GM18873 (cell line): ENCODE data around the gene TMED4.
"Not testable (repeated sequence)": the region's sequence is repeated elsewhere in the genome, so short reads cannot be mapped to it uniquely, and the experiment has no call there.

Experiments
- ATAC-seq: cut with Tn5 transposase; IDR thresholded peaks from one replicate; pipeline ENCODE4 v1.9.1; 2021; ENCODE audit warnings: mild to moderate bottlenecking, moderate library complexity, moderate number of reproducible peaks; ENCODE audit not compliant: unreplicated experiment, low FRiP score

Gene TMED4

DNA sequence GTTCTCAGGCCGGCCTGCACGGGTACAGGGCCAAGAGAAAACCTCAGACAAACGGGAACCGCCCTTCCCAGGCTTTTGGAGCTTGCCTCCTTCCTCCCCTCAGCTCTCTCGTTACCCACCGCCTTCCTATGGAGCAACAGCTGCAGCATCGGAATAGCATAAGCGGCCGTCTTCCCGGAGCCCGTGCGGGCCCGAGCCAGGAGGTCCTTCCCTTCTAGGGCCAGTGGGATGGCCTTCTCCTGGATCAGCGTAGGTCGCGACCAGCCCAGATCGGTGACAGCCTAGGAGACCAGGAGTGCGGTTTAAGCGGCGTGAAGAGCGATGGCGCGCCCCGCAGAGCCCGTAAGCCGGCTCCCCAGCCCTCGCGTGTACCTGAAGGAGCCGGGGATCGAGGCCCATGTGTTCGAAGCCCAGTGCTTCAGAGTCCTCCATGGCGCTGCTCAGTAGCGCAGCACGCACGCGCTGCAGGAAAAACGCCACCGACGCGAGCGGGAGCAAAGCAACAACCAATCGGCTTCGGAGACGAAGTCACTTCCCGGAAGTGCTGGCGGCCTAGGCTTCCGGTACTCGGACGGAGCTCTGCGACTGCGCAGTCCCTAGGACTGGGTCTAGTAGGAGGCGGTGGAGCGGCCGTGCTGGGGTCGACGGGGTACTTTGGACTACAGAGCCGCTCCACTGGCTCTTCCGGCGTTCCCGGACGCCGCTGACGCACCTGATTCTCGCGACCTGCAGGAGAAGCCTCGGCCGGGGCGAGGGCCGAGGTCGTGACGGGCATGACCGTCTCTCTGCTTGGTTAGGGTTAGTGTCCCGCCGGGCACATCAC, 8.4 kb downstream of the TMED4 start, which contains the start of gene DDX56:
Gene DDX56 (minus strand): TSS at position 445 of the 823 bp plus-strand sequence. CDS start 13 bp downstream, at position 432.
- peak; percentile 75 for ATAC-seq

DNA sequence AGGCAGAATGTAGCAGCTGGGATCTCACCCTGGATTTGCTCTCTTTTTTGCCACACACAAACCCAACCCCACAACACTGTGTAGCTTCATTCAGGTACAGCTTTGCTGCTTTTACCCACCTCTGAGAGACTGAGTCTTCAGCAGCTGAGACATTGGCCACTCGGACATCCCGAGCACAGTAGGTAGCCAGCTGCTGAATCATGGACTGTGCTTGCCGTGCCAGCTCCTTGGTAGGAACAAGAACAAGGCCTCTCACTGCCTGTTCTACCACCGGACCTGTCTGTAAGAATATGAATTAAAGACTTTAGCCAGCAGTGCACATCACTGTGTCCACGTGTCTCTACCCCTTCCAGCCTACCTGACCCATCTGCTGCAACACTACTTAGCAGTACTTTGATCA, 9.3 kb downstream of the TMED4 start:
- ATAC-seq, result no peak

DNA sequence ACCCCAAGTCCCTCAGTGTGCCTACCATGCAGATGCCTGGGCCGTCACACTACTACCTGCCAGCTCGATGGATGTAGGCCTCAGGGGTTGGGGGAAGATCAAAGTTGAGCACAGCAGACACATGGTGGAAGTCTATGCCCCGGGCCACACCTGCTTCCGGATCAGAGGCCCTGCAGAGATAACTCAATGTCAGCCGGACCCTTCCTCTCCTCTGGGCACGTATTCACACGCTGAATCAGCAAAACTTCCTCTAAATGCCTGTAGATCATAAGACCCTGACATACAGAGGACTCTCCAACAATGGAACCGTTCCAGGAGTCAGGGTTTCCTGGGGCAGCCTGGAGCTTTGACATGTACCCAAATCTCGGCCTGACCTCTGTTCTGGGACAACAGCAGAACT, 12.1 kb downstream of the TMED4 start:
- ATAC-seq, result no peak

DNA sequence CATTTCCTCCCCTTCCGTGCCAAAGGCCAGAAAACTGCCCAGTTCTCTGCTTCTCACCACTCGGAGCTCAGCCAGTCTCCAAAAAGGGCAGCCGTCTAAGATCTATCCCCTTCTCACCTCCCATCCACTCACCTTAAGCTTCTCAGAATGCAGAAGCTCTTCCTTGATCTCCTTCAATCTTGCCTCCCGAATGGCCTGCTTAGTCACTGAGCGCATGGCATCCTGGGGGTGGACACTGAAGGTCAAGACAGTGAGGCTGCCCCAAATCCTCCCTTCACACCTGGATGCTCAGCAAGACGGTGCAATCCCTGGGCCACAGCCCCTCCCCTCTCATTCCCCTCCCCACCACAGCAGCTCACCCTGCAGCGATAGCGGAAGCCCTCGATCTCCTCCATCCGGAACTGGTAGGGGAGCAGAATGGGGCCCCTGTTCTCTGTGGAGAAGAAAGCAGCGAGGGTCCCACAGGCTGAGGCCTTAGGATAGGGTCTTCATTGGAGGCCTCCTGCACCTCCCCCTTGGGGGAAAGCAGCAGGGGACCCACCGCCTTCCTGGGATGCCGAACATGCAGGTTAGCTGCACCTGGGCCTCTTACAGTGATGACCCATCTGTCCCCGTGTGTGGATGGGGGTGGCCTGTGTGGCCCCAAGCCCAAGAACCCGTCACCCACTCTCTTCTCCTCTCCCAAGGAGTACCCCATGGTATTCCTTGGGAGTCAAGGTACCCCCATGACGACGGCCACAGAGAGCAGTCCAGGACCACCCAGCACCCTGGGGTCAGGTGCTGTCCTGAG, 13.1 kb downstream of the TMED4 start:
- no peak for ATAC-seq

DNA sequence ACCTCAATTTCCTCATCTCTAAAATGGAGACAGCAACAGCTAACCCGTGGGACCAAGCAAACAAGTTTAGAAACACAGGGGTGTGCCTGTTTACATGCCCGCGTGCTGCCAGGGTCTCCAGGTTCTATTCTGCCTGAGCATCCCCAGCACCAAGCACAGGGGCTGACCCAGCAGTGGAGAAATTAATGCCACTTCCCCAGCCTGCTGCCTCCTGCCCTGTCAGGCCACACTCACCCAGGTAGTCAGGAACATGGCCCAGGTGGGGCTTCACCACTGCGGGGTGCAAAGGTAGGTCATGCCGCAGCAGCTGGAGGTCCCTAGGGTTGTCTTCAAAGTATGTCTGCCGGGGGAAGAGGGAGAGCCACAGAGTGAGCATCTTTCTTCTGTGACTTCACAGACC, 14.1 kb downstream of the TMED4 start:
- no peak for ATAC-seq

DNA sequence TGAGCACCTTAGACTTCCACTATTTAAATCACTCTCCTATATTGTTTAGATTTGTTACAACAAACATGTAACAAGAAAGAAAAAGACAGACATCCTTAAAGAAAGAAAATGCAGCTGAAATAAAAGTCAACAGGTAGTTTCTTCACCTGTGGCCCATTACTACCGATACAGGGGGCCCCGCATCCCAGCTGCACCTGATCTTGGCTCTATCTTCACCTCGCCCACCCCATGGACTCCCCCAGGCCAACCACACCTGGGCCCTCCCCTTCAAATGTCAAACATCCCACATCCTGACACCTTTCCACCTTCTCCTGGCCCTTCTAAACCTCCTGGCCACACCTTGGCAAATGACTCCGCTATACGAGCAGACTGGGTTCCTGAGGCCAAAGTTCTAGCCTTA, 15.4 kb downstream of the TMED4 start:
- no peak for ATAC-seq

DNA sequence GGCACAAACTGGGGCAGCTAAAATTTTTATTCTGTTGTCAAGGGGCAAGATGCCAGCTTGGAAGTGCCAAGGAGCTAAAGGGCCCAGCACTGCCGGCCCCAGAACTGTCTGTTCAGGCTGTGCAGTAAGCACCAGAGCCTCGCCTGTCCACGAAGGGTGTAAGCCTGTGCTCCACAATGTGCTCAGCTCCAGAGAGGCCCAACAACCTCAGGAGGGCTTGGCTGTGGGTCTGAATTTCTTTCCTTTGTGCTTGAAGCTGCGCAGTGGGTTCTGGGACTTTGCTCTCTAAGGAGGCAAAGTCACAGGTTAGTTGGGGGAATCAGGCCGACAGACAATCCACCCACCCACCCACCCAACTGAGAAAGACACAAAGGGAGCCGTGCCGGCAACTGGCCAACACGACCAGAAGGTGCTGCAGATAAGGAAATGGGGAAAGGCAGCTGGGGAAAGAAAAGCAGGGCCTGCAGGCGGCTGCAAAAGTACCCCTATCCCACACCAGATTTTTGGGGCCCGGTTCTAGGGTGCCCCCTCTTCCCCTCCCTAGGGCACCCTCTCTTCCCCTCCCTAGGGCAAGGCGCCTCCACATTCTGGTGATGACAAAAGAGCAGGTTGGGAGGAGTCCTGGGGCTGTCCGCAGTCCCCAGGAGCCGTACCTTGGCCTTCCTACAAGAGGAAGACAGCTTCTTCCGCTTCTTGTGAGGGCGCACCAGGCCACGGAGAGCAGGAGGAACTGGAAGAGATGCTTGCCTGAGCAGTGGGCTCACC, 16.1 kb downstream of the TMED4 start:
- no peak for ATAC-seq

DNA sequence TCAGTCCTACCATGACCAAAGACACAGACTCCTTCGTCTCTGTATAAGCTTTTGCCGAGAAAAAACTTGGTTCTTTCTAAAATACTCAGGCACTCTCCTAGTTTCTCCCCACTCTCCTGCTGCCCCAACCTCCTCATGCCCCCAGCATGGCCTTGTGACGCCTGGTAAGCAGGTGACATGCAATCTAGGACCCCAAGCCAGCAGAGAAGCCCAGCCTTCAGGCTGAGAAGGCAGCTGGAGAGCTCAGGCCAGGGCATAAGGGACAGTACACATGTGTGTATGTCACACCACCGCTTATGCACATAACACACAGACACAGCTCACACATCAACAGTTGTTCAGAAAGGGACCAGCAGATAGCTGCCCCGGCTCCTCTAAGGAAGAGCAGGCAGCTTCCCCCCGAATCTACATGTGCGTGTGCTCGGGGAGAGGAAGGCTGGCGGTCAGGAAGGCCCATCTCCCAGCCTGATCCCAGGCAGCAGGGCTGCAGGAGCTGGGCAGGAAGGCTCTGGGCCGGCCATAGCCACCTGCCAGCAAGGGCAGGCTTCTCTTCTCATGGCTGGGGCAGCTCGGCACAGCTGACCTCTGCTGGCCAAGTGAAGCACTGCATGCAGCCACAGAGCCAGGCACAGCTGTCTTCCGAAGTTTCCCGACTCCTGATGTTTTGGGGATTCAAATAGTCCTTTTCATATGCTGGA, 16.8 kb downstream of the TMED4 start:
- no peak for ATAC-seq

DNA sequence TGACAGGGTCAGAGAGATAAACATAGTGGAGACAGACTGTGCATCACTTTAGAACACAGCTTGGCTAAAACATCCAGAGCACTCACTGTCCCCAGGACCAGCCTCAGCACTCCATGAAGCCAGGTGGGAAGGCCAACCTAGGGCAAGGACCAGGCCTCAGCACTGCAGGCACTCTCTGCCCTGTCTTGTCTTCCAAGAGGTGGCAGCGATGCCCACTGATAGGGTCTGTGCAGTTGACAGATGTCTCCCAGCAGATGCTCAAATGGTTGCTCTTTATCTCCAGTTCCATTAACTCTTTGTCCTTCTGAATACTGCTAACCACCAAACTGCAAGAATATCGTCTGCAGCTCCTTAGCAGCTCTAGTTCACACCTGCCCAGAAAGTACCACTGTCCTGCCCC, 17.4 kb downstream of the TMED4 start:
- ATAC-seq, result no peak

DNA sequence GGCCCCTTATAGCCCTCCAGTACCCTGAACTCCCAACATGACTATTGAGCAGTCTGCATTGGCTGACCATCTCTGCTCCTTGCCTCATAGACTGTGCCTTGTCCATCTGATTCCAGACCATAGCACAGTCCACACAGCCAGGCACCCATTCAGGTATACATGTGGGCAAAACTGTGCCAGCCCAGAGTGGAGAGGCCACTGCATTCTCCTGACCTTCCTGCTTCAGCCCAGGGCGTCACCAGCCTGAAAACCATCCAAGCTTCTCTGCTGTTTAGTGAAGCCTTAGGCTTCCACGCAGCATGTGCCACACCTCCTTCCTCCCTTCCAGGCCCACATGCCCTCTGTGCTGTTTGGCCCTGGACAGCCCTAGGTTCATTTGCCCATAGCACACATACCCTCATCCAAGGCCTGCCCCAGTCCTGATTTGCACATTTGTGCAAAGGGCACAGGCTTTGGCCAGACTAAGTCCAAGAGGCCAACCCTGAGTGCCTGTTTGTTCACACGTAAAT, 18.8 kb downstream of the TMED4 start:
- no peak for ATAC-seq

DNA sequence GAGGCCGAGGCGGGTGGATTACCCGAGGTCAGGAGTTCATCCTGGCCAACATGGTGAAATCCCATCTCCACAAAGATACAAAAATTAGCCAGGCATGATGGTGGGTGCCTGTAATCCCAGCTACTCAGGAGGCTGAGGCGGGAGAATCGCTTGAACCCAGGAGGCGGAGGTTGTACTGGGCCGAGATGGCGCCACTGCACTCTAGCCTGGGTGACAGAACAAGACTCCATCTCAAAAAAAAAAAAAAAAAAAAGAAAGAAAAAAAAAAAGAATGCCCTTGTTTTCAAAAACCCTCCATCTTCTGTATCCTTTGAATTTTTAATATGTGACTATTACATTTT, 19.4 kb downstream of the TMED4 start:
- ATAC-seq, result not testable (repeated sequence)

DNA sequence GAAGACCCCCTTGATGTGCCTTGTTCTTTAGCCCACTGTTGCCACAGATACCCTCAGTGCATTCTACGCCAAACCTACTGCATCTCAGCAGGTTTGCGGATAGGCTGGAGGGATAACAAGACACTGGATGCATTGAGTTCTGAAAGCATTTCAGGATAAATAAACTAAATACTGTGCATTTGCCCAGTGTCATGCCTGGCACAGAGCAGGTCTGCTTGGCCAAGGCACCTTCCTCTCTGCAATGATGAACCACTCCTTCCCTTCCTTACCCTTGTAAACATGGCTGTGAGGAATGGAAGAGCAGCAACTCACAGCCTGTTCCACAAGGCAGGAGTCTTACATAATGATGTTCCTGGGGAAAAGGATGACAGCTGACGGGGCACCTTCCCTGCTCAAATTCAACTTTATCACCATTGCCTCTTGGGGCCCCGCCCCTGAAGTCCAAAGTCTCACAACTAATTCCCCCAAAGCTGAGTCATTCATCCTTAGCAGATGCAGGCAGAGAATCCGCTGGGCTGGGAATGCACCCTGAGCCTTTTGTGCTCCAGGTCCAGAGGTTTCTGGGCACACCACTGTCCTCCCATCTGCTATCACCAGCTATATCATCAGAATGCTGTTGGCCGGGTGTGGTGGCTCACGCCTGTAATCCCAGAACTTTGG, 19.9 kb downstream of the TMED4 start:
- ATAC-seq, result no peak

DNA sequence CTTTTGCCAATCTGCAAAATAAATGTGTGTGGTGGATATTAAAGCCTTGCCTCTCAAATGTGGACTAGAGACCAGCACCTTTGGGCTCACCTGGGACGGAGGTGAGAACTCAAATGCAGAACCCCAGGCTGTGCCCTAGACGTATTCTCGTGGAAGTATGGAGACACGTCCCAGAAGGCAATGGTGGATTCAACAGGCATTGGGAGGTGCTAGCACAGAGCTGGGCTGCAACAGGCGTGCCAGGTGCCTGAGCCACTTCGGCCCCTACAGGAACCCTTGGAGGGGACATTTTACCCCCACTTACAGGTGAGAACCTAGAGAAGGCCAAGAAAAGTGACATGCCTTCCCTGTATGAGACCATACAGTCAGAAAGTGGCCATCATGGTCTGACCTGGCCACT, 20.6 kb downstream of the TMED4 start:
- ATAC-seq, result no peak

DNA sequence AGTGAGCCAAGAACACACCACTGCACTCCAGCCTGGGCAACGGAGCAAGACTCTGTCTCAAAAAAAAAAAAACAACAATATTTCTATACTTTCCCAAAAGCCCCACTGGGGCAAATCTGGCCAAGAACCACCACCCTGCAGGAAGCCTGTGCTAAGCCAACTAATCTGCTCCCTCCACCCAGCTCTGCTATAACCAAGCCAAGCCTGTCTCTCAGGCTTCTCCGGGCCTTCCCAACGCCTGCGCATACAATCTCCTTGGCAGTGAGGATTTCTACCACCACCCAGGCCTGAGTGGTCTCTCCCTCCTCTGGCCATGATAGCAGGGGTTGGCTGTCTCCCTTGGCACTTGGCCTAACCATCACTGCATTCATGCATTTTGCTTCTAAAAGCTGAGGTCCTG, 22.5 kb downstream of the TMED4 start:
- ATAC-seq, result no peak

DNA sequence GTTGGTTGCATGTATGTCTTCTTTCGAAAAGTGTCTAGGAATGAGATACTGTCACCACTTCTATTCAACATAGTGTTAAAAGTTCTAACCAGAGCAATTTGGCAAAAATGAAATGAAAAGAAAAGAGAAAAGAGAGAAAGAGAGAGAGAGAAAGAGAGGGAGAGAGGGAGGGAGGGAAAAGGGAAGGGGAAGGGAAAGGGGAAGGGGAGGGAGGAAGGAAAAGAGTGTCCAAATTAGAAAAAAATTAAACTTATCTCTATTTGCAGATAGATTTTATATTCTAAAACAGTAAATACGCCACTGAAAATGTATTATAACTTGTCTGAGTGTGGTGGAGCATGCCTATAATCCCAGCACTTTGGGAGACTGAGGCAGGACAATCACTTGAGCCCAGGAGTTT, 24.5 kb downstream of the TMED4 start:
- ATAC-seq, result no peak

DNA sequence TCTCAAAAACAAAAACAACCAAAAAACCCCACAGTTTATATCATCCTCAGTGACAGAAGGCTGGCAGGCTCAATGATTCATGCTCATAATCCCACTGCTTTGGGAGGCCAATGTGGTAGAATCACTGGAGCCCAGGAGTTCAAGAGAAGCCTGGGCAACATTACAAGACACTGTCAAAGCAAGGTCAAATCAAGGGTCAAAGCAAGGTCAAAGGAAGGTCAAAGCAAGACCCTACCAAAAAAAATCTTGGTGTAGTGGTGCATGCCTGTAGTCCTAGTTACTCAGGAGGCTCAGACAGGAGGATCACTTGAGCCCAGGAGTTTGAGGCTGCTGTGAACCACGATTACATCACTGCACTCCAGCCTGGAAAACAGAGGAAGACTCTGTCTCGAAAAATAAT, 26.7 kb downstream of the TMED4 start:
- no peak for ATAC-seq

DNA sequence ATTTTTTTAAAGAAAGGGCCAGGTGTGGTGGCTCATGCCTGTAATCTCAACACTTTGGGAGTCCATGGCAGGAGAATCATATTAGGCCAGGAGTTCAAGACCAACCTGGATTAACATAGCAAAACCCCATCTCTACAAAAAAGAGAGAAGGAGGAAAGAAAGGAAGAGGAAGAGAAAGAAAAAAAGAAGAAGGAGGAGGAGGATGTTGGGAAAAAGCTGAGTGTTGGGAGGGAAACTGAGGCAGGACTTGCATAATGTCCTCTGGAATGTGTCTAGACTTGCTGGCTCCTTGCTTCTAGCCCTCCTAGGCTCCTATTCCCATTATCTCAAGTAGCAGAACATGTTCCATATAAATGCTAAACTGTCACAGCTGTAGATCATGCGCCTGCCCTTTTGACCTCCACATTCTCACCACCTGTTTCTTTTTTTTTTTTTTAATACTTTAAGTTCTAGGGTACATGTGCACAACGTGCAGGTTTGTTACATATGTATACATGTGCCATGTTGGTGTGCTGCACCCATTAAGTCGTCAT, 29.5 kb downstream of the TMED4 start:
- not testable (repeated sequence) for ATAC-seq

DNA sequence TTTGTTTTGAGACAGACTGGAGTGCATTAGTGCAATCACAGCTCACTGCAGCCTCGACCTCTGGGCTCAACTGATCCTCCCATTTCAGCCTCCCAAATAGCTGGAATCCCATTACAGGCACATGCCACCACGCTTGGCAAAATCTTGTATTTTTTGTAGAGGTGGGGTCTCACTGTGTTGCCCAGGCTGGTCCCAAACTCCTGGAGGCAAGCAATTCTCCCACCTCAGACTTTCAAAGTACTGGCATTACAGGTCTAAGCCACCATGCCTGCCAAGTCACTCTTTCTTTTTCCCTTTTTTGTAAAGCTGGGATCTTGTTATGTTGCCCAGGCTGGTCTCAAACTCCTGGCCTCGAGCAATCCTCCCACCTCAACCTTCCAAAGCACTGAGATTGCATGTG, 32.6 kb downstream of the TMED4 start:
- ATAC-seq, result no peak

DNA sequence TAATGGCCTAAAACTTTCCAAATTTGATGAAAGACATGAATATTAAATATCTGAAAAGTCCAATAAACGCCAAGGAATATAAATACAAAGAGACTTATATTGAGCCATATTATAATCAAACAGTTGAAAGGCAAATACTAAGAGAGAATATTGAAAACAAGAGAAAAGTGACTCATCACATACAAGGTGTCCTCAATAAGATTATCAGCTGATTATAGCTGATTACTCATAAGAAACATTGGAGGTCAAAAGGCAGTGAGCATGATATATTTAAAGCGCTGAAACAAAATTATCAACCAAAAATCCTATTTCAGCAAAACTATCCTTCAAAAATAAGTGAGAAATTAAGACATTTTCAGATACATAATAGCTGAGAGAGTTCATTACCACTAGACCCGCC, 33.1 kb downstream of the TMED4 start:
- no peak for ATAC-seq
